ENCODE results near the gene FAM174B.
A peak's percentile ranks its signal among the peaks of the same experiment; 100 is the strongest.

Gene FAM174B

DNA sequence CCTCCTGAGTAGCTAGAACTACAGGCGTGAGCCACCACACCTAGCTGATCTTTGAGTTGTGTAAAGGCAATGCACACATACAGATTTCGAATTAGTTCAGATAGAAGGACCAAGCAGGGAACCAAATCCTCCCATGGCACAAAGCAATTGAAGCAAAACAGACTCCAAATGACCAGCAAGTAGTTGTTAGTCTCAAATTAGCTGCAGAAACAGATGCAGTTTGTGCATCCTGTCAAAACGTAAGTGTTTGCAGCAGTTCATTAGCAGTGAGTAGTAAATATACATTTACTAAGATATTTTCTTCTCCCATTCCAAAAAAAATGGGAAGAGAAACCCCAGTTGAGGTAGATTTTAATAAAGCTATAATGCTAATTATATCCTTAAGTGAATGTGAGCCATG, 15.8 kb upstream of the FAM174B start:
- DNase-seq (ENCODE audit: low spot score), result no peak
- H3K4me3 Mint-ChIP-seq, result no peak overlapping the region
- peaks cover 17% of the 10 kb centered on the region for H3K27me3 Mint-ChIP-seq (ENCODE audit: low read depth)
- no peaks in the 10 kb centered on the region for H3K36me3 Mint-ChIP-seq (ENCODE audit: low read depth)
- no peaks in the 10 kb centered on the region for H3K4me1 Mint-ChIP-seq (ENCODE audit: low read depth)
- no peaks in the 10 kb centered on the region for H3K9me3 Mint-ChIP-seq
- no peak overlapping the region for H3K27ac Mint-ChIP-seq

- Mint-ChIP-seq H3K27ac (no peak overlapping the region), H3K36me3 (ENCODE audit: low read depth) (no peaks in the 10 kb centered on the region), H3K4me3 (no peak overlapping the region), H3K27me3 (ENCODE audit: low read depth) (peaks cover 17% of the 10 kb centered on the region), H3K9me3 (no peaks in the 10 kb centered on the region), H3K4me1 (ENCODE audit: low read depth) (no peaks in the 10 kb centered on the region)
- no peak for DNase-seq (ENCODE audit: low spot score)
These were observed 15.0 kb upstream of the FAM174B start for GRCh38 chr15:92670621-92671020.

- no peaks in the 10 kb centered on the region for H3K4me1 Mint-ChIP-seq (ENCODE audit: low read depth)
- no peak overlapping the region for H3K27ac Mint-ChIP-seq
- no peak overlapping the region for H3K4me3 Mint-ChIP-seq
- no peaks in the 10 kb centered on the region for H3K9me3 Mint-ChIP-seq
- no peak for DNase-seq (ENCODE audit: low spot score)
- H3K27me3 Mint-ChIP-seq (ENCODE audit: low read depth), result peaks cover 17% of the 10 kb centered on the region
- H3K36me3 Mint-ChIP-seq (ENCODE audit: low read depth), result no peaks in the 10 kb centered on the region
These were observed 13.9 kb upstream of the FAM174B start for GRCh38 chr15:92669432-92669831.

GRCh38 chr15:92668620-92669019, 13.0 kb upstream of the FAM174B start:
- DNase-seq (ENCODE audit: low spot score), result no peak
- Mint-ChIP-seq H3K9me3 (no peaks in the 10 kb centered on the region), H3K27ac (no peak overlapping the region), H3K4me1 (ENCODE audit: low read depth) (no peaks in the 10 kb centered on the region), H3K4me3 (no peak overlapping the region), H3K36me3 (ENCODE audit: low read depth) (no peaks in the 10 kb centered on the region), H3K27me3 (ENCODE audit: low read depth) (peaks cover 15% of the 10 kb centered on the region)

GRCh38 chr15:92667970-92668485, 12.5 kb upstream of the FAM174B start:
- peaks cover 13% of the 10 kb centered on the region for H3K27me3 Mint-ChIP-seq (ENCODE audit: low read depth)
- no peaks in the 10 kb centered on the region for H3K36me3 Mint-ChIP-seq (ENCODE audit: low read depth)
- no peaks in the 10 kb centered on the region for H3K4me1 Mint-ChIP-seq (ENCODE audit: low read depth)
- no peaks in the 10 kb centered on the region for H3K9me3 Mint-ChIP-seq
- no peak for DNase-seq (ENCODE audit: low spot score)
- H3K4me3 Mint-ChIP-seq, result no peak overlapping the region
- no peak overlapping the region for H3K27ac Mint-ChIP-seq

GRCh38 chr15:92667287-92667904, 11.8 kb upstream of the FAM174B start:
- Mint-ChIP-seq H3K9me3 (no peaks in the 10 kb centered on the region), H3K27me3 (ENCODE audit: low read depth) (peaks cover 13% of the 10 kb centered on the region), H3K27ac (no peak overlapping the region), H3K36me3 (ENCODE audit: low read depth) (no peaks in the 10 kb centered on the region), H3K4me1 (ENCODE audit: low read depth) (no peaks in the 10 kb centered on the region), H3K4me3 (no peak overlapping the region)
- DNase-seq (ENCODE audit: low spot score), result no peak

DNA sequence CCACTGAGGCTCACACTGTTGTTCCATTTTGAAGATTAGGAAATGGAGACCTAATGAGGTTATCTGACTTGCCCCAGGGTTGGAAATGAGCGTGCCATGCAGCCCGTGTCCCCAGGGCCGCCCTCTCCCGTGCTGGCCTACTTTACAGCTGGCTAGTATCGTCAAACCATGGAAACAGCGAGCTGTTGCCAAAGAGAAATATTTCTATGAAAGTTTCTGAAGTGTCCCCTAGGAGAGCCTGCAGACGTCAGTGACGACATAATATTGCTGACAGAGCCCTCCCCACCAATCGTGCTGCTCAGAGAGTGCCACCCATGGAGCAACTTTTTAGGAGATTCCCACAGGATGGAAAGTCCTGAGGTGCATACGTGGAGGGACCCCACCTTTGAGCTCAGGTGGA, 11.2 kb upstream of the FAM174B start:
- no peaks in the 10 kb centered on the region for H3K9me3 Mint-ChIP-seq
- H3K27me3 Mint-ChIP-seq (ENCODE audit: low read depth), result peaks cover 11% of the 10 kb centered on the region
- H3K4me1 Mint-ChIP-seq (ENCODE audit: low read depth), result no peaks in the 10 kb centered on the region

GRCh38 chr15:92665100-92665555, 9.6 kb upstream of the FAM174B start:
- H3K36me3 Mint-ChIP-seq (ENCODE audit: low read depth), result no peaks in the 10 kb centered on the region
- H3K27ac Mint-ChIP-seq, result no peak overlapping the region

More for the DNA sequence above, 11.2 kb upstream of the FAM174B start:
- Mint-ChIP-seq H3K36me3 (ENCODE audit: low read depth) (no peaks in the 10 kb centered on the region), H3K4me3 (no peak overlapping the region), H3K27ac (no peak overlapping the region)
- no peak for DNase-seq (ENCODE audit: low spot score)

DNA sequence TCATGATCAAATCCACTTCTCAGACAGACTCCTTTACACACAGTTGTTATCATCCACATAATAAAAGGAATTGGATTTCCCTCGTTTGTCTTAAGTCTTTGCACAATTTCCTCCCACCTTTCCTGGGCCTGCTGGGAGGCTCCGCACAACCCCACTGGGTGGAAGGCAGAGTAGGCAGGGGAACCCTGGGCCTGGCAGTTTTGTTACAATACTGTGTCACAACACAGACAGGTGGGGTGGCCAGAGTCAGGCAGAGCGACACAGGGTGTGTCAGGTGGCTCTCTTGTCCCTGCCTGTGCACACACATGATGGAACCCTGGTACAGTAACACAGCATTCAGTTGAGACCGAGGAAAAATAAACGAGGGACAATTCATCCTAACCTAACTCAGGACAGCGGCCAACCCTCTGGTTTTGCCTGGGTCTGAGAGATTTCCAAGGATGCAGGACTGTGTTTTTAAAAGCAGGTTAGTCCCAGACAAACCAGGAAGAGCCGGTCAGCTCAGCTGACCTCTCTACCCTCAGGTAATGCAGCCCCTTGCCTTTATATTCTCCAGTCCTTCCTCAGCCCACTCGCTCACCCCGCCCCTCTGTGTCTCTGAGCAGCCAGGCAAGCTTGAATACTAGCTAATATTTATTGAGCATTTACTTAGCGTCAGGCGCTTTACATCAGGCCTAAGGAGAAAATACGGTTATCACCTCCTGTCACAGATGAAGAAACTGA, 8.8 kb upstream of the FAM174B start:
- H3K36me3 Mint-ChIP-seq (ENCODE audit: low read depth), result no peaks in the 10 kb centered on the region
- no peak for DNase-seq (ENCODE audit: low spot score)
- no peaks in the 10 kb centered on the region for H3K9me3 Mint-ChIP-seq
- no peaks in the 10 kb centered on the region for H3K4me1 Mint-ChIP-seq (ENCODE audit: low read depth)
- peaks cover 17% of the 10 kb centered on the region for H3K27me3 Mint-ChIP-seq (ENCODE audit: low read depth)
- H3K4me3 Mint-ChIP-seq, result no peak overlapping the region
- H3K27ac Mint-ChIP-seq, result no peak overlapping the region

More at GRCh38 chr15:92665100-92665555, 9.6 kb upstream of the FAM174B start:
- H3K9me3 Mint-ChIP-seq, result no peaks in the 10 kb centered on the region
- H3K4me1 Mint-ChIP-seq (ENCODE audit: low read depth), result no peaks in the 10 kb centered on the region
- peaks cover 14% of the 10 kb centered on the region for H3K27me3 Mint-ChIP-seq (ENCODE audit: low read depth)
- no peak for DNase-seq (ENCODE audit: low spot score)
- H3K4me3 Mint-ChIP-seq, result no peak overlapping the region

DNA sequence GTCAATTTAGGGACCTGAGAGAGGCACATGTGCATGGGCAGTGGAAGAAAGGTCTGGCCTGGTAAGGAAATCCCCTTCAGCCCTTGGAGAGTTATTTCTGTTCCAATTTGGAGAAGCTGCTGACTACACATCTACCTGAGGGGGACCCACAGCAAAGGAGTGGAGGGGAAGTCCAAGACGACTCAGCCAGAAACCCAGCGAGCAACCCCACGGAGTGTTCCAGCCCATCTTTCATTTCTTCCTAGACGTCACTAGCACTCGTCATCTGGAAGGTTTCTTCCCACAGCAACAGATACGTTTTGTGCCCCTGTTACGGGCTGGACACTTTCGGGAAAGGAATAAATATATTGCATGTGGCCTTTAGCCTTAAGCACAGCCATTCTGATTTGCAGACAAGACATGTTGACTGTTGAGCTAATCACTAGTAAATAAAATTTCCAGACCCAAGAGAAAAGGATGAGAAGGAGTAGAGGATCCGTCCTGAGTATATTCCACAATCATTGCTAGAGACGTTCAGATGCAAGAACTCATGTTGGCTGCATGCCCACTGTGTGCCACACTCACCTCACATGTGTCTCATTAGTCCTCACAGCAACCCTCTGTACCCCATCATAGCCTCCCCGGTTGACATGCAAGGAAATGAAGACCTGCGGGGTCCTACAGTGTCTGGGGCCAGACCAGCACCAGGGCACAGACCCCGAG, 7.8 kb upstream of the FAM174B start:
- no peaks in the 10 kb centered on the region for H3K36me3 Mint-ChIP-seq (ENCODE audit: low read depth)
- DNase-seq (ENCODE audit: low spot score), result peak; percentile 18
- H3K4me1 Mint-ChIP-seq (ENCODE audit: low read depth), result no peaks in the 10 kb centered on the region
- H3K4me3 Mint-ChIP-seq, result no peak overlapping the region
- no peaks in the 10 kb centered on the region for H3K9me3 Mint-ChIP-seq
- H3K27me3 Mint-ChIP-seq (ENCODE audit: low read depth), result peaks cover 17% of the 10 kb centered on the region
- no peak overlapping the region for H3K27ac Mint-ChIP-seq

DNA sequence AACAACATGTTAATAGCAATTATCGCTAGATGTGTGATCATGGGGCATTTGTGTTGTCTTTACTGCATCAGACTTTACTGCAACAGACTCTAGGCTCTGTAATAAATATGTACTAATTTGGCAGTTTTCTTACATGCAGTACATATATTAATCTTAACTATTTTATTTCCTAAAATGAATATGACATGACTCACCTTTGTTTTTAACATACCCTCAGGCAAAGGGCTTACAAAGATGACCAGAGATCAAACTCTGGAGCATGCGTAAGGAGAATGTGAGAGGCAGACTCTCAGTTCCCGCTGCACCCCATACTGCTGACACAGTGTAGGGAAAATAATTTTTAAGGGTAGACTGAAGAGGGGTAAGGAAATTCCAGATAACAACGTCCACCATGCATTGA, 7.2 kb upstream of the FAM174B start:
- no peak for DNase-seq (ENCODE audit: low spot score)
- no peaks in the 10 kb centered on the region for H3K4me1 Mint-ChIP-seq (ENCODE audit: low read depth)
- H3K4me3 Mint-ChIP-seq, result no peak overlapping the region
- H3K9me3 Mint-ChIP-seq, result no peaks in the 10 kb centered on the region
- no peaks in the 10 kb centered on the region for H3K36me3 Mint-ChIP-seq (ENCODE audit: low read depth)
- H3K27me3 Mint-ChIP-seq (ENCODE audit: low read depth), result peaks cover 19% of the 10 kb centered on the region
- no peak overlapping the region for H3K27ac Mint-ChIP-seq

- H3K9me3 Mint-ChIP-seq, result no peaks in the 10 kb centered on the region
These were observed 6.4 kb upstream of the FAM174B start for GRCh38 chr15:92661956-92662355.

GRCh38 chr15:92661069-92661468, 5.5 kb upstream of the FAM174B start:
- no peak overlapping the region for H3K4me3 Mint-ChIP-seq
- H3K36me3 Mint-ChIP-seq (ENCODE audit: low read depth), result no peaks in the 10 kb centered on the region
- peaks cover 2% of the 10 kb centered on the region for H3K4me1 Mint-ChIP-seq (ENCODE audit: low read depth)
- H3K27me3 Mint-ChIP-seq (ENCODE audit: low read depth), result peaks cover 23% of the 10 kb centered on the region
- H3K27ac Mint-ChIP-seq, result no peak overlapping the region
- no peak for DNase-seq (ENCODE audit: low spot score)
- H3K9me3 Mint-ChIP-seq, result no peaks in the 10 kb centered on the region

More at GRCh38 chr15:92661956-92662355, 6.4 kb upstream of the FAM174B start:
- no peaks in the 10 kb centered on the region for H3K36me3 Mint-ChIP-seq (ENCODE audit: low read depth)
- peaks cover 20% of the 10 kb centered on the region for H3K27me3 Mint-ChIP-seq (ENCODE audit: low read depth)
- no peak for DNase-seq (ENCODE audit: low spot score)
- H3K27ac Mint-ChIP-seq, result no peak overlapping the region
- no peaks in the 10 kb centered on the region for H3K4me1 Mint-ChIP-seq (ENCODE audit: low read depth)
- H3K4me3 Mint-ChIP-seq, result no peak overlapping the region

DNA sequence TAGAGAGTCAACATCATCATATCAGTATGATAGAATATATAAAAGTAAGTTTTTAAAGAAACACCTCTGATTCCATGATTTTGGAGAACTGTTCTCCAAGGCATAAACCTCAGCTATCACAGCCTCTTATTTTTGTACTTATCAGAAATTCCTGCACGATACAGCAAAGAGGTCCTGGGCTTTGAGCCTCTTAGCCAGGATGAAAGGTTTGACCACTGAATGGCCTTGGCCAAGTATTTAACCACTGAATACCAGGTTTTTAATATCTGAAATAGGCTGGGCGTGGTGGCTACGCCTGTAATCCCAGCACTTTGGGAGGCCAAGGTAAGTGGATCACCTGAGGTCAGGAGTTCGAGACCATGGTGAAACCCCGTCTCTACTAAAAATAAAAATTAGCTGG, 1.9 kb upstream of the FAM174B start:
- Mint-ChIP-seq H3K36me3 (ENCODE audit: low read depth) (no peaks in the 10 kb centered on the region), H3K9me3 (no peaks in the 10 kb centered on the region), H3K4me3 (no peak overlapping the region), H3K27me3 (ENCODE audit: low read depth) (peaks cover 49% of the 10 kb centered on the region), H3K4me1 (ENCODE audit: low read depth) (peaks cover 5% of the 10 kb centered on the region), H3K27ac (no peak overlapping the region)
- DNase-seq (ENCODE audit: low spot score), result no peak

Data from T-helper 2 cell treated with Interferon-gamma antibody and Interleukin-4, amounts not matched to agents 5 μg/mL and 100 μg/mL, for 36 hours (primary cell).